ENCODE data around the gene SUPT5H.

SUPT5H gene

GRCh38 chr19:39524495-39524894 is 79.1 kb downstream of the SUPT5H start:
- no peak for DNase-seq (ENCODE audit: low read depth)

GRCh38 chr19:39525205-39525604 is 79.8 kb downstream of the SUPT5H start:
- no peak for DNase-seq (ENCODE audit: low read depth)

All from iris pigment epithelial cell (primary cell).